ENCODE measurements around the gene STX16.

The STX16 gene

DNA sequence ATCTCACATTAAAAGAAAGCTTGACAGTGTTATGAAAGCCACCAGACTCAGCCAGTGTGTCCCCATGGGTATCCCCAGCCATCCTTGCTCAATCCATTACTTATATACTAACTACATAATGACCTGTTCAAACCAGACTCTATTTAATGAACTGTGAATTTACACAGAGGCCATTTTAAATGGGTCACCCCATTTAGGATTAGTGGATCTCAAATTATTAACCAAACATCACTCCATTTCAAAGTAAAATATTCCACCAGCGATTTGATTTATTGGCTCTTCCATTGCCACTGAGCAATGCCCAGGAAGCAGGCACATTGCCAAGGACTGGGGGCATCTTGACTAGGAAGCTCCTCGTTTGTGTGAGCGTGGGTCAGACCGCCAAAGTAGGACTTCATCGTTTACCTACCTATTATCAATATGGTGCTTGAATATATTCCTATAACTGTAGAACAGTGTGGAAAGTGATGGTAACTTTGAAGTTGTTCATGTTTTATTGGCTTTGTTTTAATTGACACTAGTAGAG lies 26.1 kb downstream of the STX16 start:
- TF ChIP-seq CTCF (IDR thresholded peaks at IDR 0.05; ENCODE audit: control insufficient read depth, extremely low read depth, insufficient read depth): no peak
- DNase-seq (ENCODE audit: low read depth): no peak
- H3K4me3 ChIP-seq (ENCODE audit: low read depth, low read length): no peak overlapping the region

GRCh38 chr20:58677808-58678207 lies 26.7 kb downstream of the STX16 start:
- no peak for DNase-seq (ENCODE audit: low read depth)
- no peak overlapping the region for H3K4me3 ChIP-seq (ENCODE audit: low read depth, low read length)
- TF ChIP-seq CTCF (IDR thresholded peaks at IDR 0.05; ENCODE audit: control insufficient read depth, extremely low read depth, insufficient read depth): no peak

- no peak for DNase-seq (ENCODE audit: low read depth)
- no peak overlapping the region for H3K4me3 ChIP-seq (ENCODE audit: low read depth, low read length)
- no peak for TF ChIP-seq CTCF (IDR thresholded peaks at IDR 0.05; ENCODE audit: control insufficient read depth, extremely low read depth, insufficient read depth)
These were observed 27.7 kb downstream of the STX16 start for GRCh38 chr20:58678806-58679205.

DNA sequence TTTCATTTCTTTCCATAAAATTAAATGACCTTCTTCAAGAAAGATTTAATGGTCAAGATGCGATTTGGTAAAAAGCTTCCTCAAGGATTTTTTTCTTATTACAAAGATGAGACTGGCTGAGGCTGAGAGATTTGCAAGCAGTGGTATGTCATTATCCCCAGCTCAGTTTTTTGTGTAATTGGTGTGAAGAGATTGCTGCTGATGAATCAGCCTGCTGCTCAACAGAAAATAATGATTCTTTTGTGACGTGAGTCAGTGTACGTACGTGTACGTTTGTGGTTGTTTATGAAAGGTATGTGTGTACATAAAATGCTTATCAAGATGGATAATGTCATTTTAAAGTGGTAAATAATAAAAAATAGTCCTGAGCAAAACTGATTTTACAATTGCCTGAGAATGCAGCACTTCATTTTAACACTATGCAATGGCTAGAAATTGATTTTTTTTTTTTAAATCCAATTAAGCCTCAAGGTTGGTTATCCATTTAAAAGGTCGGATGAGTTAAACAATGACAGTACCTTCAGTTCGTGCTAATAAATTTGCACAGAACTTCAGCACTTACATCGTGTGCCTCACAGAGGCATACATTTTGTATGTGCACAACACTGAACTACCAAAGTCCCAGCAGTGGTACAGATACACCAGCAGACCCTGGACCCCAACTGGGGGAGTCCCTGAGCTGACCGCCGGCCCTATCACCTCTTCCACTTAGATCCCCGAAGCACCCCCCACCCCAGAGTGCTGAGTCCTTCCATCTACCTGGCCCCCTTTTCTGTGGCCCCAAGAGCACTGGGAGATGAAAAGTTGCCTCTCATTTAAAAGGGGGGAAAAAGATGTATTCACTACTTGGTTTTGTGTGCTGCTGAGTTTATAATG lies 31.8 kb downstream of the STX16 start:
- DNase-seq (ENCODE audit: low read depth): no peak
- no peak for TF ChIP-seq CTCF (IDR thresholded peaks at IDR 0.05; ENCODE audit: control insufficient read depth, extremely low read depth, insufficient read depth)
- no peak overlapping the region for H3K4me3 ChIP-seq (ENCODE audit: low read depth, low read length)

DNA sequence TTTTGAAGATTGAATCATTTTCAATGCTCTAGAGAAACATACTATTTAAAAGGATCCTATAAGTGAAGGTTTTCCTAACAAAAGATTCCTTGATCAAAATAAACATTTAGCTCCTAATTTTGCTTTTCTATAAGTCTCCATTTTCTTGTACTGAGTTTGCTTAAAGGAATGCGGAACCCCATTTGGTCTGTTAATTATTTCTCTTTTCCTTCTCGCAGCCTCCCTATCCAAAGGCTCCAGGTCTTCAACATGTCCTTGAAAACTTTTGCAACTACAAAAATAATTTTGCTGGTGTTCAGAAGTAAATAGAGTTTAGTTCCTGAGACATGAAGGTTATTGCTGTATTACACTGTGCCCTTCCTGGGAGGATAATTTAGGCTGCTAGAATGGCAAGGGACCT lies 33.2 kb downstream of the STX16 start:
- no peak for DNase-seq (ENCODE audit: low read depth)
- no peak overlapping the region for H3K4me3 ChIP-seq (ENCODE audit: low read depth, low read length)
- TF ChIP-seq CTCF (IDR thresholded peaks at IDR 0.05; ENCODE audit: control insufficient read depth, extremely low read depth, insufficient read depth): no peak

DNA sequence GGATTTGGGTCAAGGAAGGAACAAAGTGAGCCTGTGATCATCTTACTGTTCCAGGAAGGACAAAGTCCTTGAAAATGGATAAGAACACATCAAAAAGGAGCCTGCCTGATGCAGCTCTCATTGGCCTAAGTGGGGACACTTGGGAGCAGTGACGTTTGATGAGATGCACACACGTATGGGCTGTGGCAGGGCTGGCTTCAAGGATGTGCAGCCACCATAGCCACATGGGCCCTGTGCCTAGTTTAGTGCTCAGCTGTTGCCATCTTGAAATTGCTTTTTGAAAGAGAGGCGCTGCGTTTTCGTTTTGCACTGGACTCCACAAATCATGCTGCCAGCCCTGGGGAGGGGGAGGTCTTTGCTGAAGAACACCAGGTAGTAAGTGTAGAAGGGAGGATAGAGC lies 34.9 kb downstream of the STX16 start:
- no peak for DNase-seq (ENCODE audit: low read depth)
- no peak for TF ChIP-seq CTCF (IDR thresholded peaks at IDR 0.05; ENCODE audit: control insufficient read depth, extremely low read depth, insufficient read depth)
- no peak overlapping the region for H3K4me3 ChIP-seq (ENCODE audit: low read depth, low read length)
